Measurements from ENCODE around the gene MTURN.
A peak's percentile ranks its signal among the peaks of the same experiment; 100 is the strongest.
"Not testable (repeated sequence)": the region's sequence is repeated elsewhere in the genome, so short reads cannot be mapped to it uniquely, and the experiment has no call there.

Gene MTURN

GRCh38 chr7:30181211-30181610 is 46.4 kb downstream of the MTURN start:
- no peak for DNase-seq

- DNase-seq, result no peak
These were observed 47.1 kb downstream of the MTURN start for GRCh38 chr7:30181736-30182522.

GRCh38 chr7:30182814-30183213 is 48.0 kb downstream of the MTURN start:
- no peak for DNase-seq

- no peak for DNase-seq
These were observed 49.1 kb downstream of the MTURN start for GRCh38 chr7:30183749-30184369.

- DNase-seq, result no peak
These were observed 50.2 kb downstream of the MTURN start for GRCh38 chr7:30184791-30185487.

GRCh38 chr7:30185496-30185895 is 50.7 kb downstream of the MTURN start:
- no peak for DNase-seq

GRCh38 chr7:30186725-30187124 is 51.9 kb downstream of the MTURN start:
- no peak for DNase-seq

- no peak for DNase-seq
These were observed 52.7 kb downstream of the MTURN start for GRCh38 chr7:30187513-30187912.

GRCh38 chr7:30188381-30188780 is 53.6 kb downstream of the MTURN start:
- not testable (repeated sequence) for DNase-seq

GRCh38 chr7:30188811-30189210 is 54.0 kb downstream of the MTURN start:
- no peak for DNase-seq

GRCh38 chr7:30191809-30192208 is 57.0 kb downstream of the MTURN start:
- DNase-seq, result no peak

GRCh38 chr7:30193336-30193943 is 58.7 kb downstream of the MTURN start:
- no peak for DNase-seq

GRCh38 chr7:30196408-30196807 is 61.6 kb downstream of the MTURN start:
- DNase-seq, result peak in 1 of 2 experiments; percentile 19

GRCh38 chr7:30197438-30197837 is 62.7 kb downstream of the MTURN start:
- no peak for DNase-seq

GRCh38 chr7:30199271-30199670 is 64.5 kb downstream of the MTURN start:
- DNase-seq, result no peak

- DNase-seq, result no peak
These were observed 65.8 kb downstream of the MTURN start for GRCh38 chr7:30200591-30200990.

- DNase-seq, result no peak
These were observed 66.4 kb downstream of the MTURN start for GRCh38 chr7:30201161-30201666.

- no peak for DNase-seq
These were observed 67.1 kb downstream of the MTURN start for GRCh38 chr7:30201921-30202320.

GRCh38 chr7:30202671-30203070 is 67.9 kb downstream of the MTURN start:
- DNase-seq, result no peak

GRCh38 chr7:30206491-30206890 is 71.7 kb downstream of the MTURN start:
- no peak for DNase-seq

- DNase-seq, result no peak
These were observed 72.2 kb downstream of the MTURN start for GRCh38 chr7:30206942-30207341.

GRCh38 chr7:30207376-30207775 is 72.6 kb downstream of the MTURN start:
- no peak for DNase-seq

- DNase-seq, result no peak
These were observed 75.2 kb downstream of the MTURN start for GRCh38 chr7:30209951-30210350.
